Activated T-cell treated with anti-CD3 and anti-CD28 coated beads, Interleukin-2, amount 50 U/mL, for 1 hour (primary cell): ENCODE measurements around the gene GABARAP.

Experiments
- DNase-seq: peaks from one replicate; pipeline ENCODE4 v3.0.0-alpha.2; 2020

Gene GABARAP

GRCh38 chr17:7239091-7240027 lies 2.9 kb downstream of the GABARAP start, which contains the start of gene PHF23:
PHF23 (minus strand) TSS chr17:7239457; CDS start chr17:7239279, 178 bp downstream.
- DNase-seq = peak; percentile 95

- DNase-seq = peak; percentile 47
Observed at GRCh38 chr17:7238420-7239090, 3.7 kb downstream of the GABARAP start.

- DNase-seq = peak; percentile 82
Observed at GRCh38 chr17:7237761-7238419, 4.4 kb downstream of the GABARAP start.

GRCh38 chr17:7237266-7237760 lies 4.9 kb downstream of the GABARAP start:
- DNase-seq = no peak

- no peak for DNase-seq
Observed at GRCh38 chr17:7236808-7237207, 5.4 kb downstream of the GABARAP start.

GRCh38 chr17:7235693-7236665 lies 6.3 kb downstream of the GABARAP start:
- no peak for DNase-seq

- DNase-seq = peak; percentile 92
Observed at GRCh38 chr17:7234083-7234951, 7.9 kb downstream of the GABARAP start, which contains the start of gene DVL2. DVL2 (minus strand) TSS chr17:7234517; CDS start chr17:7234262, 255 bp downstream.

GRCh38 chr17:7233701-7234082 lies 8.6 kb downstream of the GABARAP start:
- no peak for DNase-seq

- DNase-seq = no peak
Observed at GRCh38 chr17:7232114-7232513, 10.1 kb downstream of the GABARAP start.

GRCh38 chr17:7229504-7229903 lies 12.7 kb downstream of the GABARAP start:
- no peak for DNase-seq

- no peak for DNase-seq
Observed at GRCh38 chr17:7228920-7229319, 13.3 kb downstream of the GABARAP start.

- DNase-seq = no peak
Observed at GRCh38 chr17:7226721-7227710, 15.2 kb downstream of the GABARAP start.

GRCh38 chr17:7225711-7226331 lies 16.4 kb downstream of the GABARAP start:
- DNase-seq = no peak

- no peak for DNase-seq
Observed at GRCh38 chr17:7224661-7225111, 17.6 kb downstream of the GABARAP start.

GRCh38 chr17:7224110-7224509 lies 18.1 kb downstream of the GABARAP start:
- DNase-seq = no peak

GRCh38 chr17:7223375-7223774 lies 18.9 kb downstream of the GABARAP start:
- DNase-seq = no peak

GRCh38 chr17:7222972-7223292 lies 19.3 kb downstream of the GABARAP start:
- DNase-seq = no peak

- DNase-seq = no peak
Observed at GRCh38 chr17:7222093-7222971, 19.9 kb downstream of the GABARAP start.
